GF-D8 (cell line): ENCODE results near the gene CHTF8.
A peak's percentile ranks its signal among the peaks of the same experiment; 100 is the strongest.

Experiments used
- DNase-seq: peaks from one replicate; lab custom pipeline; 2025; lab: John Stamatoyannopoulos, UW

The CHTF8 gene

DNA sequence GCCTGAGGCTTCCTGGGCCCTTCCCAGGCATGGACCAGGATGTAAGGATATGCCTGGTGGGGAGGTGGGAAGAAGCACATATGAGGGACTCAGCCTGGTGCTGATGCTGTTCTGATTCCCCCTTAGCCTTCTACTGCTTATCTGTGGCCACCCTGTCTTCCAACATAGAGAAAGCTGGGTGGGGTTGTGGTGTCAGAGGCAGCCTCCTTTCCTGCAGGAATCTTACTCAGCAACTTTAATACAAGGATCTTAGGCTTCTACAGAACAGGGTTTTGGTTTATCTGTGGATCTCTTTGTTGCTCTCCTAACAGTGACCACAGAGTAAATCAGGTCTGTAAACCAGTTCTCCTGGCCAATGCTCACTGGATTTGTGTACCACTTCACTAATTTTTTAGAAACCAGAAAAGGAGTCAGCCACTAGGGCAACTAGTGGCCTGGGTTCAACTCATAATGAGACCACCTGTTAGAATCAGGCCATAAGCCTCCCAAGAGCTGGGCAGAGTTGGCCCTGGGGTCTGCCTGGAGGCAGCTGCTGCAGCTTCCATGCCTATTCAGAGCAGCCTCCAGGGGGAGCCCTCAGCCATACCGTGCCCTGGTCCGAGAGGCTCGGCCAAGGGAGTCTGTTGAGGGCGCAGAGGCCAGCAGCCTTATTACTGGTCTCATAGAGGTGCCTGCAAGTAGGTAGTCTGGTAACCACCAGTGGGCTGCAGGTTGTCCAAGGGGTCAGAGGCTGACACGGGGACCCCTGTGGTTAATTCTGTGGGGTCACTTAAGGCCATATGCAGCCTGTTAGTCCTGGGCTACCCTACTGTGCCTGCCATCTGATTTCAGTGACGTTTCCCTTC lies 19.9 kb downstream of the CHTF8 start:
- no peak for DNase-seq

DNA sequence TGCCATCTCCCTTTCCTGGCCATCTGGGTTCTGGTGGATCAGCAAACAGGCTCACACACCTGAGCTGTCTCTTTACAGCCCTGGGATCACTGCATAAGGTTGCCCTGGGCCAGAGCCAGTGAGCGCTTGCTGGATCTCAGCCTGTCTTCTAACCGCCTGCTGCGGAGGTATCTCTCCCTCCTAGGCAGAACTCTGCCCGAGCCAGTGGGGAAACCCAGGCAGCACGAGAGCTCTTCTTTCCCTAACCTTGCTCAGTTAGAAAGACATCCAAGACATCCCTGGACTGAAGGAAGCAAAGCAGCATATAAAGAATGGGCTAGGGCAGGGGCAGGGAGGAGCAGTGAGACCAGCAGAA lies 20.5 kb downstream of the CHTF8 start:
- no peak for DNase-seq

DNA sequence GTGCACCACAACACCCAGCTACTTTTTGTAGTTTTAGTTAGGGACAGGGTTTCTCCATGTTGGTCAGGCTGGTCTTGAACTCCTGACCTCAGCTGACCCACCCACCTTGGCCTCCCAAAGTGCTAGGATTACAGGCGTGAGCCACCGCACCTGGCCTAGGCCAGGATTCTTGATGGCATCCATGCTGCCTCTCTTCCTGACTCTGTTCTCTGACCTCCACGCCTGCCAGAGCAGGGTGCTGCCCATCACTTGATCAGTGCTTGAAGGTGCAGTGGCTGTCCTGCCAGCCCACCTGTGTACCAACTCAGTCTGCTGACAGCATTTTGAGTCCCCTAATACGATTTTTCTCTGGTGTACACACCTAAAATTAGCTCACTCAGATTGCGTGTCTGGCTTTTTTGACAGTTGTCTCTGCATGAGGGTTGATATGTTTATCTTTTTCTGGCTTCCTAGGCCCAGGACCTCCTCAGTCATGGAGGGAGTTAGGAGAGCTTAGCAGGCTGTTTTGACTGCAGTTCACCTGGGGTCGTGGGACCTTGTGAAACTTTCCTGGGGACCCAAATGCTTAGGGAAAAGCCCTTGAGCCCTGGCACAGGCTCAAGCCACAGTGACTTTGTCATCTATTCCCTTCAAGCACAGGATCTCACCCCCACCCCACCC lies 21.0 kb downstream of the CHTF8 start:
- DNase-seq, result no peak

DNA sequence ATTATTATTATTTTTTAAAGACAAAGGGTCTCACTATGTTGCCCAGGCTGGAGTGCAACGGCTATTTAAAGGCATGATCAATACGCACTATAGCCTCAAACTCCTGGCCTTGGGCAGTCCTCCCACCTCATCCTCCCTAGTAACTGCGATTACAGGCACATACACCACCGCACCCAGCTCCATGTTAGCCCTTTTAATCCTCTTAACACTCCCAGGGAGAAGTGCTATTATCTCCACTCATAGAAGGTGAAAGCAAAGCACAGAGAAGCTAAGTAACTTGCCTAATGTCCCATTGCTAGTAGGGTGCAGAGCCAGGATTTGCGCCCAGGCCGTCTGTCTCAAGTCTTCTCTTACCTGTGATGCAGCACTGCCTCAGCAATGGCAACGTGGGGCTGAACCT lies 22.0 kb downstream of the CHTF8 start:
- no peak for DNase-seq

DNA sequence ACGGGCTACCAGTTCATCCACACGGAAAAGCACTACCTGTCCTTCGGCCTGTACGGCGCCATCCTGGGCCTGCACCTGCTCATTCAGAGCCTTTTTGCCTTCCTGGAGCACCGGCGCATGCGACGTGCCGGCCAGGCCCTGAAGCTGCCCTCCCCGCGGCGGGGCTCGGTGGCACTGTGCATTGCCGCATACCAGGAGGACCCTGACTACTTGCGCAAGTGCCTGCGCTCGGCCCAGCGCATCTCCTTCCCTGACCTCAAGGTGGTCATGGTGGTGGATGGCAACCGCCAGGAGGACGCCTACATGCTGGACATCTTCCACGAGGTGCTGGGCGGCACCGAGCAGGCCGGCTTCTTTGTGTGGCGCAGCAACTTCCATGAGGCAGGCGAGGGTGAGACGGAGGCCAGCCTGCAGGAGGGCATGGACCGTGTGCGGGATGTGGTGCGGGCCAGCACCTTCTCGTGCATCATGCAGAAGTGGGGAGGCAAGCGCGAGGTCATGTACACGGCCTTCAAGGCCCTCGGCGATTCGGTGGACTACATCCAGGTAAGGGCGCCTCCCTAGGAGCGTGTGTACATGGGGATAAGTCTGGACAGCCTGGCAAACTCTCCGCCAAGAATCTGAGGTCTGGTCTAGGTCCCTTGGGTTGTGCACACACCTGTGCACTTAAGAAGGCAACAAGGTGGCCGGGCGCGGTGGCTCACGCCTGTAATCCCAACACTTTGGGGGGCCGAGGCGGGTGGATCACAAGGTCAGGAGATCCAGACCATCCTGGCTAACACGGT lies 22.7 kb downstream of the CHTF8 start:
- no peak for DNase-seq

DNA sequence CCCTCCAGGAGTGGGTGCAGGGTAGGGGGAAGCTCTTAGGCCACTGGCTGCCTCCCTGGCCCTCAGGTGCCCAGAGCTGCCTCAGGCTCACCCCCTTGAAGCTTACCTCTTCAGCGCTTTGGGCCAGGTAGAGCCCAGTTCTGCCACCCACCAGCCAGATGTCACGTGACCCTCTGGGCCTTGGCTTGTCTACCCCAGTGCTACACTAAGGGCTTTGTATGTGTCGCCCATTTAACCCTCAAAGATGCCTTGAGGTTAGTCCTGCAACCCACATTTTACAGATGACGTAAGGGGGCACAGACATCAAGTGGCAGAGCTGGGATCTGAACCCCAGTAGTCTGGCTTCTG lies 23.5 kb downstream of the CHTF8 start:
- DNase-seq, result no peak

DNA sequence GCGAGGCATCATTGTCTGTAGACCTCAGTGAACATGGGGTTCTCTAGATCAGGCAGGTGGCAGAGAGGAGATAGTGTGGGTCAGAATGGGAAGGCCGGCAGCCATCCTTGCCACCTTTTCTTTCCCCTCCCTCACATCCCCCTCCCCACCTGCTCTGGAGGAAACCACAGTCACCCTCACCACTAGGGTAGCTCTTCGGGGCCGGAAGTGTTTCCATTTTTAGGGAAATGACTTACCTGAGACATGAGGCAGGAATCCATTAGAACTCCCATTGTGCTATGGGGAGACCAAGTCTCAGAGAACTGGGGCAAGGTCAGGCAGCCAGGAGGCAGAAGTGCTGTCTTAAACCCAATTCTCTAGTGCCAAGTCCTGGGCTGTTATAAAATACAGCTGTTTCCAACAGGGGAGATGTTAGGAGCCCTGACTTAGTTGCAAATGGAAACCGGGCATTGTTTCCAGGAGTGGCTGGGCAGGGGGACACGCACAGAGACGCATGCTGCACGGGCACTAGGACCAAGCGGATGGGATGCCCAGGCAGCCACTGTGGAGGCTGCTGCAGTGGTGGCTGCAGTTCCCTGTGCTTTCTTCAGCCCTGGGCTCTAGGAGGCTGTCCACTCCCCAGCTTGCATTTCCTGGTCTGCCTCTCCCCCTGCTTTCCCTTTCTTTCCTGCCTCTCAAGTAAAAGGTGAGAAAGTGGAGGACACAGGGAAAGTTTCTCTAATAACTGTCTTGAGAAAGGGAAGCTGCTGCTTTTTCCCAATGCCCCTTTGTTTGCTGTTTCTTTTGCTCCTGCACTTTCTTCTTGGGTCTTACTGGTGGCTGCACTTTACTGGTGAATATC lies 24.1 kb downstream of the CHTF8 start:
- no peak for DNase-seq

DNA sequence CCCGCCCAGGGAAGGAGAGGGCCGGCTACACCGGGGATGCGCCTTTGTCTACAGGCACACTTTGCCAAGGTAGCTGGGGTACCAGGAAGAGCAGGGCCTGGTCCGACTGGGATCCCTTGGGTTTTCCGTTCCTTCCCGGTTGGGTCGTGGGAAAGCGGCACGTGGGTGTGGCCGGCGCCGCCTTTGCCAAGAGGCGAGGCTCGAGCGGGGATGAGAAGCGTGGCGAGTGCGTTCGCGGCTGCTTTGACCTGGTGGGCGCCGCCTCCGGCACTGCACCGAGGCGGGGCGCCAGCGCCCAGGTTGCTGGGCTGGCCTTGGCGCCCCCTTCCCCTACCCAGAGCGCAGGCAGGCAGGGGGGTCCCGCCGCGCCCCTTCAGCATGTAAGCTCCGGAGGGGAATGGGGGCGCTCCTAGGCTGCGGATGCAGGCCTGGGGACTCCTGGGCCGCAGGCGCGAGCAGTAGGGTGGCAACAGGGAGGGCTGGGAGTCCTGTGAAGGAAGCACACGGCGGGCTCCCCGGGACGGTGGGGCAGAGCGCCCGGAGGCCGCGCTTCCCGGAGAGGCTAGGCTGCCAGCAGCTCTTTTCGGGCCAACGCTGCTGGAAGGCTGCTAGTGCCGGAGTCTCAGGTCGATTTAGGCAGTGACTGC lies 24.9 kb downstream of the CHTF8 start:
- DNase-seq, result no peak

DNA sequence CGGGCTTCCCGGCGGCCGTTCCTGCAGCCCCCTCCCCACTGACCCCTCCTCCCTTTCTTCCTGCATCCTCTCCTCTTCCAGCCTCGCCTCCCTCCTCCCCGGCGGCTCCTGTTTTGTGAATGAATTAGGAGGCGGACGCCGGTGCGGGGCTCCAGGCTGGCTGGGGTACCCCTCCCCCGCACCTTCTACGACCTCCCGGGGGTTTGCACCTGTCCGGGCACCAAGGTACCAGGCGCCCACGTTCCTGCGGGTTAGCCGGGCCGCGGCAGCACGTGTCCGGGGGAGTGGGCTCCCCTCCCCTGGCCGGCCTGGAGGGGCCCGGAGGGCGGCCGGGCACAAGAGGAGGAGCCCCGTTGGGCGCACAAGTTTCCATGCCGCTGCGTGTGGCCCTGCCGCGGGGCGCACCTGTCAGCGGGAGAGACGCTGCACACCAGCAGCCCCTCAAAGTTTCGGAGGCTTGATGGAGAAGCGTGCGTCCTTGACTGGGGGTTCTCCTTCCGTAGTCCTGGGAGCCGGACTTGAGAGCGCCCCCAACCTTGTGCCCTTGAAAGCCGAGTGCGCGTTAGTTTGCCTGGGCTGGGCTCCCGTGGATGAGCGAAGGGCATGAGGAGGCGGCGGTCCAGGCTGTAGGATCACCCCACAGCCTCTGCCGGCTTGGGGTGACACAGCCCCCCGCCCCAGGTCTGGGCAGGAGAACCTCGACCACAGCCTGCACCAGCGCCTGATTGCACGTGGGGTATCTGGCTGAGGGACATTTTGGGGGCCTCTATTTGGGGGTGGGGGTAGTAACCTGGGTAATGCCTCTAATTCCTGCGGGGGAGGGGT lies 25.7 kb downstream of the CHTF8 start:
- no peak for DNase-seq

DNA sequence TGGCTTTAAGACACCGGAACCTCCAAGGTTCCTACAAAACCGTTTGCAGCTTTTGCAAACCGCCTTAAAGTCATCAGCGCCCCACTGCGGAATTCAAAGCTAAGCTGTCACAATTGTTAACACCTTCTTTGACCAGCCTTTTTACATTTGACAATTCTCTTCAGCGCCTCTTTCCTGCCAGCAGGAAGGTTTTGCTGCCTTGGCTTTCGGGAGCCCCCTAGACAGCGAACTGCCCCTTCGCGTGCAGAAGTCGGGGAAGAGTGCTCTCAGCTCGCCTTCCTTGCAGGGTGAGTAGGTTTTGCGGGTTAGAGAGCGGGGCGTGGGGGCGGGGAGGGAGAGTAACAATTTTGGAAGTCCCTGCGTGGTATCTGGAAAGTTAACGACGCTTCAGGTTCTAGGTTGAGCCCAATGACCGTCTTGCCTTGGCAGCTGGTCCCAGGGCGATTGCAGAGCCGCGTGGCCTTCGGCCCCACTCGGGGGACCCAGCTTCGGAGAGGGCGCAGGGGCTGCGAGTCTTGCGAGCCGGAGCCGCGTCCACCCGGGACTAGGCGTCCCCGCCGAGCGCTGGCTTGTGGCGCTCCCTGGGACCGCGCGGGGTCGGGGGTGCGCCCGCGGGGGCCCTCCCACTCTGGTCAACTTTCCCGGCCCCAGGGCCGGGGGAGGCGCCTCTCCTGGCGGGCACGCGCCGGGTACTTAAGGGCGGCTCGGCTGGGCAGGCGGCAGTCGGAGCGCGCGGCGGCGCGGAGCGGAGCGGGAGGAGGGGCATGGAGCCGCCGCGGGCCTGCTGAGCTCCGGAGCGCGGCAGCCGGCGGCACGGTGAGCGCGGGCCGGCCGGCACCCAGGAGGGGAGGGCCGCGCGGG lies 26.7 kb downstream of the CHTF8 start, which contains the start of gene HAS3:
TSS of gene HAS3 (plus strand) at position 153 of the 861 bp plus-strand sequence. CDS start 3,743 bp downstream, outside the sequence.
- DNase-seq, result peak; percentile 58

DNA sequence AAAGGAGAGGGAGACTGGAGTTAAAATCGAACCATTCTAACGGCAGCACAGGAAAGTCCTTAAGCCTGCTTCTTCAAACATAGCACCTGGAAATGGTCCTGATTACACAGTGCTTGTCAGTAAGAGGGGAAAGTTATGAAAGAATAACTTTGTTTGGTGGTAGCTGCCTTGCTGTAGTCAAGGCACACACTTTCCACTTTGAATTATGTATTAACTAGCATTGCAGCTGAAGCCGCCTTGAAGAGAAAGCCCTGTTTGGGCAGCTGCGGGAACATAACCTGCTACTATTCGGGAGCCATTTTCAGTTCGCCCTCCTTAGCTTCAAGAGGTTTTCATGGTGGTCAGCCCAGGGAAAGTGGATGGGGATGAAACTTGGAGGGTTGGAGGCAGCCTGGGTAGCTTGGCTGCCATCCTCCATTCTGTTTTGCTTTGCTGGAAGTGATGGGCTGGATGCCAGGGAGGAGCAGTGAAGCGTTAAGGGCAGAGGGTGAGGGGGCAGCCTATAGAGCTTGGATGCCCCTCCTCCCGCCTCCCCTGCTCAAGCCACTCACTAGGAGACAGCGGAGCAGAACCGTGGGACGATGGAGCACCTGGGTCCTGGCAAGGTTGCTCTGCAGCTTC lies 32.2 kb downstream of the CHTF8 start:
- no peak for DNase-seq

DNA sequence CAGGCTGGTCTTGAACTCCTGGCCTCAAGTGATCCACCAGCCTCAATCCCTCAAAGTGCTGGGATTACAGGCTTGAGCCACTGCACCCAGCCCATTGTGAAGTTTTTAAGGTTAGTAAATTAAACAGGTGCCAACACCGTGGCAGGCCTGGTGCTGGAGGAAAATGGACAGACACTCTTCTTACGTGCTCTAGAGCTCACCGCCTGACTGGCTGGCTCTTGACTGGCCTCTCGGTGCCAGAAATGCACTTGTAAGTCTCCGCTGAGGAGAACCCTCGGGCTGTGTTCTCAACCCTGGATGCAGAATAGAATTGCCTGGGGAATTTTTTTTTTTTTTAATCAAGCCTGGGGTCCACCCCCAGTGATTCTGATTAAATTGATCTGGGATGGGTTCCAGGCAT lies 37.2 kb downstream of the CHTF8 start:
- DNase-seq, result no peak

DNA sequence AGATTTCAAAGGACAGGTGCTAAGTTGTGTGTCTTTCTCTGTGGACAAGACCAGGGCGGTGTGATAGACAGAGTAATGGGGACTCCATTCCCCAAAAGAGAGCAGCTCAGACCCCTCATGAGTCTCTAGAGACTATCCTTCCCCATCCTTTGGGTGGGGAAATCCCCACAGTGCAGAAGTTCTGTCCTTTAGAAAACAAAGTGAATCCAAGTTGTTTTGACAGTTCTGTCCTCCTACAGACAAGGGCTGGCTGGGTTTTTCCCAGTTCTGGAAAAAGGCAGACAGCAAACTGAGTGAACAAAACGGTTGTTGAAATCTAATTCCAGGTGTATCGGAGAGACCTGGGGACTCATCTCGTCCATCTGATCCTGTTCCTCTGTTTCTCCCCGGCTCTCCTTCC lies 37.9 kb downstream of the CHTF8 start:
- DNase-seq, result no peak

DNA sequence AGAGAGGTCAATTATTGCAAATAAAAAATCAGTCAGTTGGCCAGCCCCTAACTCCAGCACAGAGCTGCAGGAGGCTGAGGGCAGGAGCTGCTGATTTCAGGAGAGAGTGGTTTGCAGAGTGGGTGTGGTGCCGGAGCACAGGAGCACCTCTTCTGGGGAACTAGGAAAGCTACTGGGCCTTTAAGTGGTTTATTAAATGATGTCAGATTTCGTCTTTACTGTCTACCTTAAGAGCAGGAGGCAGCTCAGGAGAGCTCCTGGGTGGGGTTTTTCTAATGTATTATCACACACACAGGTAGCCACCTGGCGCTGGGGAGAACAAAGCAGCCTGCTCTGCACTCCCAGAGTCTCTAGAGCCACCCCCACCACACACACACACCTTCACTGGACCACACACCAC lies 38.4 kb downstream of the CHTF8 start:
- no peak for DNase-seq

DNA sequence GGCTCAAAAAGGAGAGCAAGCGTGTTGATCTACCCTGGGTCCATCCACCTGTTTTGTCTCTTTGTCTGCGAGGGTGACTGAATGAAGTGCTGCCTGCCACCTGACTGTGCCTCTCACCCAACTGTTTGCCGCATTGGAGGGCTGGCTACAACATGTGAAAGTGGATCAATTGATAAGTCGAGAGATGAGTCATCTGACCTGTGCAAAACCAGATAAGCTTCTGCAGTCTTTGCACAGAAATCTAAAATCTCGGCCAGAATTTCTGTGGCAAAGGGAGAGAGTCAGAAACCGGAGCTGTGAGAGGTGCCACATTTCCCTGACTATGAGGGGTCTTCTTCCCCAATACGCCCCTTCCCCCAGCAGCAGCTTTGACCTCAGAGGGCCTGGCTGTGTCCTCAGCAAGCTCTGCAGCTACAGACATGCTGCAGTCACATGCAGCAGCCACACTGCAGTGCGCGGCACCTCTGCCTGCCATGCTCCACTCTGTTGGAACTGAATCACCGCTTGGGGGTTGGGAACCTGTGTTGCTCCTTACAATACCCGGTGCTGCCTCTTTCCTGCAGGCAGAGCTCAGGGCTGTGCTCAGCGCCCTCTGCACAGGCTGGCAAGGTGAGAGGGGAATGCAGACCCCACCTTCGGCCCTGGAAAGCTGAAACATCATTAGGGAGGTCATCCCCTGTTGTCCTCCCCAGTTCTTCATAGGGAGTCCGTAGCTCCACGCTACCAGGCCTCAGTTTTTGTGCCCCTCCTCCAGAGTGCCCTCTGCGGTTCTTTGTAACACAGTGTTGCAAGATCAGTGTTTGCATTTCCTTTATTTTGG lies 43.1 kb downstream of the CHTF8 start:
- peak; percentile 58 for DNase-seq

DNA sequence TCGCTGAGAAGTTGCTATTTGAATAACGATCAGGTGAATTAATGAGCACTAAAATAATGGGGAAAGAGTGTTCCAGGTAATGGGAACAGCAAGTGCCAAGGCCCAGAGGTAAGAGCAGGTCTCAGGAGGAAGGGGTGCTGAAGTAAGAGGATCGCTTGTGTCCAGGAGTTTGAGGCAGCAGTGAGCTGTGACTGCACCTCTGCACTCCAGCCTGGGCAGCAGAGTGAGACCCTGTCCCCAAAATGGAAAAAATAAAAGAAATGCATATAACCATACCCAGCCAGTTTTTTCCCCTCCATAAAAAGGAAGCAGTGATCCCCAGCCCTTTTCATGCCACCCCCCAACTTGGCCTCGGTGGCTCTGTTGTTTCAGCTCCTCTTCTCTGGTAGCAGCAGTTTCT lies 43.7 kb downstream of the CHTF8 start:
- no peak for DNase-seq

DNA sequence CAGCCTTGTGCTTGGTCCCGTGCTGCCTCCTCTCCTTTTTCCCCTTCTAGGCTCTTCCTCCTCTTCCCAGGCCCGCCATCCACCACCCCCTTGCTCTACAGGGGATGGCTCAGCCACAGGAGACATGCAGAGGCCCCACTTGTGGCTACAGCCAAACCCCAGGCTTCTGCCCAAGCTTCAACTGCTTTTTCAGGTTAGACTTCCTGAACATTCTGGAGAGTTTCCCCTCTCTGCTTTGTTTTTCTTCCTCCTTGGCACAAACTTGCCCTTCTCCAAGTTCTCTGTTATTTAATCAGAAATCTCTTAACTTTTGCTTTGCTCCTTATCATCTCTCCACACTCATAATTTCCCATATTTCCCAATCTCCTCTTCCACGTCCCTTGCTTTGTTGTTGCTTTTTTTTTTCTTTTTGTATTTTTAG lies 45.2 kb downstream of the CHTF8 start:
- peak; percentile 47 for DNase-seq

DNA sequence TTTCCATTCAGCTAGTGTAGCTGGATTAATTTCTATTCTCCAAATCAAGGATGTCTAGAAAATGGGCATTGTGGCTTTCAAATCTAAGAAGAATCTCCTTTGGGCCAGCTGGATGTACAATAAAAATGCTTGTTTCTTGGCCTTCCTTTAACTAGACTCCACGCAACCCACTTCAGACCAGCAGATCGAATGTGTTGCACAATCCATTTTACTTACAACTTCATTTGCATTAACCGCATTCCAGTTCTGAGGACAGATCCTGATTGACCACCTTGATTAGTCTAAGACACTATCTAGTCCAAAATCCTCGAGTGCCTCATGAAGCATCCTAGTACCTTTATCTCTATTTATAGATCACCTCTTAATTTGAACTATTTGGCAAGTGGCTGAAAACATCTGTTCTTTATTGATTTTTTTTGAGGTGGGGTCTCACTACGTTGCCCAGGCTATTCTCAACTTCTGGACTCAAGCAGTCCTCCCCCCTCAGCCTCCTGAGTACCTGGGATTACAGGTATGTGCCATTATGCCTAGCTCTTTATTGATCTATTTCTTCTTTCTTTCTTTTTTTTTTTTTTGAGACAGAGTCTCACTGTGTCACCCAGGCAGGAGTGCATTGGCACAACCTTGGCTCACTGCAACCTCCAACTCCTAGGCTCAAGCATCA lies 47.2 kb downstream of the CHTF8 start:
- no peak for DNase-seq
